MM.1S (cell line): Measurements from ENCODE around the gene SLC35A1.
A peak's percentile ranks its signal among the peaks of the same experiment; 100 is the strongest.

Experiments
- DNase-seq: peaks from one replicate; pipeline ENCODE4 v3.0.0-alpha.2; 2015
- H2AFZ ChIP-seq: fragments of 300-600 bp; sonication (generic); 2 replicates; pipeline ENCODE4 v1.6.0; 2016; ENCODE audit warnings: antibody characterized with exemption, low read length
- H3F3A ChIP-seq: fragments of 300-600 bp; sonication (generic); 2 replicates; pipeline ENCODE4 v1.6.1; 2016; ENCODE audit warnings: mild to moderate bottlenecking, antibody characterized with exemption, low read length, moderate library complexity, mixed read lengths; ENCODE audit not compliant: insufficient read depth
- H3K27ac ChIP-seq: fragments of 300-600 bp; sonication (generic); 2 replicates; pipeline ENCODE4 v1.5.1; 2016; ENCODE audit warnings: mild to moderate bottlenecking, low read length
- H3K27me3 ChIP-seq: fragments of 300-600 bp; sonication (generic); replicated peaks from 2 replicates; pipeline ENCODE4 v1.6.0; 2016; ENCODE audit warnings: low read length; ENCODE audit not compliant: insufficient read depth
- H3K36me3 ChIP-seq: fragments of 300-600 bp; sonication (generic); replicated peaks from 2 replicates; pipeline ENCODE4 v1.6.1; 2016; ENCODE audit warnings: mild to moderate bottlenecking, low read length, mixed read lengths; ENCODE audit not compliant: insufficient read depth
- H3K4me1 ChIP-seq: fragments of 300-600 bp; sonication (generic); 2 replicates; pipeline ENCODE4 v1.6.1; 2016; ENCODE audit warnings: low read length, mixed read lengths
- H3K4me2 ChIP-seq: fragments of 300-600 bp; sonication (generic); 2 replicates; pipeline ENCODE4 v1.6.0; 2016; ENCODE audit warnings: low read depth, low read length
- H3K4me3 ChIP-seq: fragments of 300-600 bp; sonication (generic); 2 replicates; pipeline ENCODE4 v1.5.1; 2016; ENCODE audit warnings: low read length, mixed read lengths
- H3K79me2 ChIP-seq: fragments of 300-600 bp; sonication (generic); 2 replicates; pipeline ENCODE4 v1.6.1; 2016; ENCODE audit warnings: mixed run types, low read length, mixed read lengths
- H3K9ac ChIP-seq: fragments of 300-600 bp; sonication (generic); 2 replicates; pipeline ENCODE4 v1.6.1; 2016; ENCODE audit warnings: low read length, mixed read lengths
- H3K9me2 ChIP-seq: fragments of 300-600 bp; sonication (generic); replicated peaks from 2 replicates; pipeline ENCODE4 v1.6.1; 2016; ENCODE audit warnings: mild to moderate bottlenecking, low read length, mixed read lengths; ENCODE audit not compliant: insufficient read depth
- H3K9me3 ChIP-seq: fragments of 300-600 bp; sonication (generic); replicated peaks from 2 replicates; pipeline ENCODE4 v1.6.1; 2016; ENCODE audit warnings: mild to moderate bottlenecking, low read length, mixed read lengths; ENCODE audit not compliant: insufficient read depth
- H4K20me1 ChIP-seq: fragments of 300-600 bp; sonication (generic); 2 replicates; pipeline ENCODE4 v1.6.1; 2016; ENCODE audit warnings: mild to moderate bottlenecking, low read length, moderate library complexity, mixed read lengths; ENCODE audit not compliant: insufficient read depth
- EZH2 ChIP-seq: fragments of 300-600 bp; sonication (generic); optimal IDR thresholded peaks from 2 replicates; pipeline ENCODE3; 2017; ENCODE audit warnings: low read depth, mild to moderate bottlenecking, antibody characterized with exemption, low read length, mixed read lengths
- EZH2phosphoT487 ChIP-seq: fragments of 300-600 bp; sonication (generic); IDR thresholded peaks from 2 replicates; pipeline ENCODE4 v1.6.1; 2018; ENCODE audit warnings: antibody characterized with exemption, low read length
- TF ChIP-seq, protein P1 (sequence below): fragments of 300-600 bp; sonication (generic); IDR thresholded peaks from 2 replicates; pipeline ENCODE4 v1.5.1; 2016; ENCODE audit warnings: antibody characterized with exemption, low read length, mixed read lengths

SLC35A1 gene

DNA sequence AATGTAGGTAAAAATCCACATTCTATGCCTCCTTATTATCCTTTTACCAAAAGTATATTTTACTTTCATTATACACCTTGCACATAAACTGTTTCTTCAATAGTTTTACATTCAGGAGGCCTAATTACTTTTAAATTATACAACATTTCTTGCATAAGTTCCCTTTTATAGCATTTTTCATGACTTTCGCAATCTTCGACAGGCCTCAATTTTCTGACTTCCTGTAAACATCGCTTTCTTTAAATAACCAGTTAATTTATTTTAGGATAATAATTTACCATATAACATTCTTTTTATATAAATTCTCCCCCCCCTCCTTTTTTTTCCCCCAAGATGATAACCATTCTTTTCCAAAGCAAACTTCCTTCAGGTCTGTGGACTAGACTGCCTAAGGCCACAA is 9.2 kb downstream of the SLC35A1 start:
- no peaks in the 10 kb centered on the region for H3K9me2 ChIP-seq
- H4K20me1 ChIP-seq, result no peaks in the 10 kb centered on the region
- H3K79me2 ChIP-seq, result 0 out of 2 replicates have a peak, but pooled peaks cover 3% of the 10 kb centered on the region
- H3K36me3 ChIP-seq, result no peaks in the 10 kb centered on the region
- no peaks in the 10 kb centered on the region for H3F3A ChIP-seq
- H3K9ac ChIP-seq, result no peak overlapping the region
- H3K9me3 ChIP-seq, result no peaks in the 10 kb centered on the region
- TF ChIP-seq EZH2phosphoT487 (no peak), EZH2 (no peak)
- TF ChIP-seq, protein P1, sequence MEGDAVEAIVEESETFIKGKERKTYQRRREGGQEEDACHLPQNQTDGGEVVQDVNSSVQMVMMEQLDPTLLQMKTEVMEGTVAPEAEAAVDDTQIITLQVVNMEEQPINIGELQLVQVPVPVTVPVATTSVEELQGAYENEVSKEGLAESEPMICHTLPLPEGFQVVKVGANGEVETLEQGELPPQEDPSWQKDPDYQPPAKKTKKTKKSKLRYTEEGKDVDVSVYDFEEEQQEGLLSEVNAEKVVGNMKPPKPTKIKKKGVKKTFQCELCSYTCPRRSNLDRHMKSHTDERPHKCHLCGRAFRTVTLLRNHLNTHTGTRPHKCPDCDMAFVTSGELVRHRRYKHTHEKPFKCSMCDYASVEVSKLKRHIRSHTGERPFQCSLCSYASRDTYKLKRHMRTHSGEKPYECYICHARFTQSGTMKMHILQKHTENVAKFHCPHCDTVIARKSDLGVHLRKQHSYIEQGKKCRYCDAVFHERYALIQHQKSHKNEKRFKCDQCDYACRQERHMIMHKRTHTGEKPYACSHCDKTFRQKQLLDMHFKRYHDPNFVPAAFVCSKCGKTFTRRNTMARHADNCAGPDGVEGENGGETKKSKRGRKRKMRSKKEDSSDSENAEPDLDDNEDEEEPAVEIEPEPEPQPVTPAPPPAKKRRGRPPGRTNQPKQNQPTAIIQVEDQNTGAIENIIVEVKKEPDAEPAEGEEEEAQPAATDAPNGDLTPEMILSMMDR, result no peak
- H3K27me3 ChIP-seq, result no peaks in the 10 kb centered on the region
- no peak overlapping the region for H3K27ac ChIP-seq
- DNase-seq, result no peak
- H2AFZ ChIP-seq, result no peak overlapping the region
- H3K4me2 ChIP-seq, result no peak overlapping the region
- no peak overlapping the region for H3K4me3 ChIP-seq
- H3K4me1 ChIP-seq, result no peaks in the 10 kb centered on the region

DNA sequence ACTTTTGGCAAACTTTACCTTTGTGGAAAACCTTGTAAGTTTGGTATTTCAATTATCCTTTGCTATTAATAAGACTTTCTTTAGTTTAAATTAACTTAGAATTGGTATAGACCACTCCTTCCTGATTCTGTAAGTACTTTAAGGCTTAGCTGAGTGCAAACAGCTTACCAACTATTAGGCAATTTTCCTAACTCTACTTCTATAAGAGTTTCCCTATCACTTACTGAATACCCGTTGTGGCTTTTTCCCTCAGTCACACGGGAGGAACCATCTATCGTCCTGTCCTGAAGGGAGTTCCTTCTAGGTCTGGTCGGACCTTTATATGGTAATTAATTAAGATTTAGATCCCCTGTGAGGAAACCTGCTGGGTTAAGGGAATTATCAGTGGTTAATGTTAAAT is 9.6 kb downstream of the SLC35A1 start:
- DNase-seq, result no peak
- H3F3A ChIP-seq, result no peaks in the 10 kb centered on the region
- H3K9ac ChIP-seq, result no peak overlapping the region
- no peak overlapping the region for H3K4me2 ChIP-seq
- TF ChIP-seq EZH2phosphoT487 (no peak), EZH2 (no peak)
- TF ChIP-seq, protein P1, result no peak
- no peaks in the 10 kb centered on the region for H3K4me1 ChIP-seq
- no peaks in the 10 kb centered on the region for H3K9me2 ChIP-seq
- H3K27ac ChIP-seq, result no peak overlapping the region
- 0 out of 2 replicates have a peak, but pooled peaks cover 3% of the 10 kb centered on the region for H3K79me2 ChIP-seq
- H3K36me3 ChIP-seq, result no peaks in the 10 kb centered on the region
- H3K27me3 ChIP-seq, result no peaks in the 10 kb centered on the region
- H3K4me3 ChIP-seq, result no peak overlapping the region
- no peak overlapping the region for H2AFZ ChIP-seq
- H4K20me1 ChIP-seq, result no peaks in the 10 kb centered on the region
- no peaks in the 10 kb centered on the region for H3K9me3 ChIP-seq

DNA sequence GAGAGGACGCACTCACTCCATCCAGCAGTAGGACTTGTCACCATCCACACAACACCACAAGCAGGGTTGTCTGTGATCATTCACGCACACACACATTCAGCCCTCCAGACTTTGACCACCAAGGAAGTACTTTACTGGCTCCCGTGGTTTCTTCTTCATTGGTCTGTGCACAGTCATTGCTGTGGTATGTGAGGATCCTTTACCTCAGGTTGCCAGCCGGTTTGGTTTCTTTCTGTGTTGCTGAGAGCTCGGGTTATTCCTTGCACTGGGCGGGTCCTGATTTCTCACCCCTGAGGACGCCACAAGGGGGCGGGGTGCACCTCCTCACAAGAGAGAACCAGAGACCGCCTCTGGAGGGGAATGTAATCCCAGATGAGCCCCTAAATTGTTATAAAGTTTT is 11.2 kb downstream of the SLC35A1 start:
- no peaks in the 10 kb centered on the region for H3K9me3 ChIP-seq
- H3K9me2 ChIP-seq, result no peaks in the 10 kb centered on the region
- no peaks in the 10 kb centered on the region for H3K79me2 ChIP-seq
- TF ChIP-seq, protein P1, result peak; percentile 28
- no peak for TF ChIP-seq EZH2phosphoT487
- no peak overlapping the region for H3K4me2 ChIP-seq
- H3K9ac ChIP-seq, result no peak overlapping the region
- no peaks in the 10 kb centered on the region for H3K27me3 ChIP-seq
- no peak overlapping the region for H2AFZ ChIP-seq
- no peaks in the 10 kb centered on the region for H3K36me3 ChIP-seq
- no peaks in the 10 kb centered on the region for H4K20me1 ChIP-seq
- H3K27ac ChIP-seq, result no peak overlapping the region
- H3K4me1 ChIP-seq, result no peaks in the 10 kb centered on the region
- DNase-seq, result peak; percentile 16
- no peaks in the 10 kb centered on the region for H3F3A ChIP-seq
- no peak overlapping the region for H3K4me3 ChIP-seq

DNA sequence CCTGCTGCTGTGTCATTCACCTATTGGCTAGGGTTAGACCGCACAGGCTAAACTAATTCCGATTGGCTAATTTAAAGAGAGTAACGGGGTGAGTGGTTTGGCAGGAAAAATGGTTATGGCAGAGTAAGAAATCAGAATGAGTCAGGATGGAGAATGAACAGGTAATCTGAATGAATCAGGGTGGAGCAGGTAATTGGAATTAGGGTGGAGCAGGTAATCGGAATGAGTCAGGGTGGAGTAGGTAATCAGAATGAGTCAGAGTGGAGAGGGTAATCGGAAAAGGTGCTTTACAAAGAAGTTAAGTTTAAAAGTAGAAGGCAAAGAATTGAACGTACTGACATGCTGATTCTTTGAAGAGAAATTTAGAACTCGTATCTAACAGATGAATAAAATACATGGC is 11.7 kb downstream of the SLC35A1 start:
- TF ChIP-seq EZH2phosphoT487 (no peak), EZH2 (no peak)
- TF ChIP-seq, protein P1, result no peak
- Histone ChIP-seq H3K36me3 (no peaks in the 10 kb centered on the region), H4K20me1 (no peaks in the 10 kb centered on the region), H3K9ac (no peak overlapping the region), H3F3A (no peaks in the 10 kb centered on the region), H3K4me3 (no peak overlapping the region), H3K27ac (no peak overlapping the region), H3K9me3 (no peaks in the 10 kb centered on the region), H3K9me2 (no peaks in the 10 kb centered on the region), H3K27me3 (no peaks in the 10 kb centered on the region), H3K79me2 (no peaks in the 10 kb centered on the region), H3K4me1 (no peaks in the 10 kb centered on the region), H3K4me2 (no peak overlapping the region), H2AFZ (no peak overlapping the region)
- DNase-seq, result no peak
